ENCODE measurements around the gene PRSS35. TPM values are rescaled to one million over a fixed set of nuclear protein-coding genes. Genes with fewer than 3 reads are reported as not detected.
"Not testable (repeated sequence)": the region's sequence is repeated elsewhere in the genome, so short reads cannot be mapped to it uniquely, and the experiment has no call there.

PRSS35 gene
- total RNA-seq, 1 experiment from 2014 or later: 0.10 TPM

DNA sequence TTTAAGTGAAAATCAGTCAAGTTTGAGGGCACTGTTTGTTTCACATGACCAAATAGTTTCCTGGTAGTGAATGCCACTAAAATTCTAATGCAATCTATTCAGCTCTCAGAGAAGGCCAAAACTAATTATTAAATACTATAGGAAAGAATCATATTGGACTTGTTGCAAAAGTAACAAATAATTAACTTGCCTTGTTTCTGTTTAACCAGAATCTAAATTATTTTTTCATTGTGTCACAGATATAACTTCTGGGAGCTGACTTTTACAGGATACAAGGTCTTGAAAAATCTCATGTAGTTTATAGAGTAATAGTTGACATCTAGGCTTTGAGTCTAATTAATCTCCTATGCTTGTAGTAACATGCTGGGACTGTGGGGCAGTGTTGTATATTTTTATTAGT lies 44.5 kb downstream of the PRSS35 start:
- no peaks in the 10 kb centered on the region for H3K9me3 ChIP-seq (ENCODE audit: control insufficient read depth, insufficient read depth, low read depth, low read length)
- ATAC-seq (no peak), DNase-seq (ENCODE audit: low read depth, low spot score) (no peak)
- no peaks in the 10 kb centered on the region for H3K27me3 ChIP-seq (ENCODE audit: control insufficient read depth, insufficient read depth, low read length)
- in situ Hi-C loops (cut with HindIII; ENCODE audit: low pct_unique_long_range_greater_than_20kb, low sequenced_read_pairs) (no loop called here), intact Hi-C loops (cut with micrococcal nuclease; ENCODE audit: unreplicated experiment) (no loop called here)
- ChIA-PET CTCF (no interaction called here), POLR2A (no interaction called here)
- H3K4me3 ChIP-seq (ENCODE audit: low read depth in 2 of 2, low read length in 2 of 2): no peak overlapping the region
- TF ChIP-seq REST (IDR thresholded peaks at IDR 0.05; ENCODE audit: insufficient read depth in 1 of 2, low read depth in 2 of 2, low read length in 1 of 2) (no peak), TCF7L2 (IDR thresholded peaks at IDR 0.05; ENCODE audit: low read depth, low read length) (no peak), SIN3A (IDR thresholded peaks at IDR 0.05; ENCODE audit: borderline replicate concordance, insufficient read depth, low read depth, low read length) (no peak), POLR2AphosphoS5 (IDR thresholded peaks at IDR 0.05; ENCODE audit: low read depth, low read length) (no peak)
- TF ChIP-seq, protein P1, sequence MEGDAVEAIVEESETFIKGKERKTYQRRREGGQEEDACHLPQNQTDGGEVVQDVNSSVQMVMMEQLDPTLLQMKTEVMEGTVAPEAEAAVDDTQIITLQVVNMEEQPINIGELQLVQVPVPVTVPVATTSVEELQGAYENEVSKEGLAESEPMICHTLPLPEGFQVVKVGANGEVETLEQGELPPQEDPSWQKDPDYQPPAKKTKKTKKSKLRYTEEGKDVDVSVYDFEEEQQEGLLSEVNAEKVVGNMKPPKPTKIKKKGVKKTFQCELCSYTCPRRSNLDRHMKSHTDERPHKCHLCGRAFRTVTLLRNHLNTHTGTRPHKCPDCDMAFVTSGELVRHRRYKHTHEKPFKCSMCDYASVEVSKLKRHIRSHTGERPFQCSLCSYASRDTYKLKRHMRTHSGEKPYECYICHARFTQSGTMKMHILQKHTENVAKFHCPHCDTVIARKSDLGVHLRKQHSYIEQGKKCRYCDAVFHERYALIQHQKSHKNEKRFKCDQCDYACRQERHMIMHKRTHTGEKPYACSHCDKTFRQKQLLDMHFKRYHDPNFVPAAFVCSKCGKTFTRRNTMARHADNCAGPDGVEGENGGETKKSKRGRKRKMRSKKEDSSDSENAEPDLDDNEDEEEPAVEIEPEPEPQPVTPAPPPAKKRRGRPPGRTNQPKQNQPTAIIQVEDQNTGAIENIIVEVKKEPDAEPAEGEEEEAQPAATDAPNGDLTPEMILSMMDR (IDR thresholded peaks at IDR 0.05): no peak
- BruUV-seq (replicated peaks): no TSS peak
- no peak overlapping the region for H3K27ac ChIP-seq (ENCODE audit: low read length)
- H3K4me1 ChIP-seq (ENCODE audit: control insufficient read depth, insufficient read depth, low read length): no peaks in the 10 kb centered on the region
- no peaks in the 10 kb centered on the region for H3K36me3 ChIP-seq (ENCODE audit: control insufficient read depth, insufficient read depth, low read length)

- DNase-seq (ENCODE audit: low read depth, low spot score) (no peak), ATAC-seq (no peak)
- ChIA-PET CTCF (no interaction called here), POLR2A (no interaction called here)
- H3K27me3 ChIP-seq (ENCODE audit: control insufficient read depth, insufficient read depth, low read length): no peaks in the 10 kb centered on the region
- H3K4me3 ChIP-seq (ENCODE audit: low read depth in 2 of 2, low read length in 2 of 2): no peak overlapping the region
- BruUV-seq (replicated peaks): no TSS peak
- TF ChIP-seq REST (IDR thresholded peaks at IDR 0.05; ENCODE audit: insufficient read depth in 1 of 2, low read depth in 2 of 2, low read length in 1 of 2): no peak
- TF ChIP-seq SIN3A (IDR thresholded peaks at IDR 0.05; ENCODE audit: borderline replicate concordance, insufficient read depth, low read depth, low read length): no peak
- TF ChIP-seq TCF7L2 (IDR thresholded peaks at IDR 0.05; ENCODE audit: low read depth, low read length): no peak
- no peak for TF ChIP-seq POLR2AphosphoS5 (IDR thresholded peaks at IDR 0.05; ENCODE audit: low read depth, low read length)
- TF ChIP-seq, protein P1 (IDR thresholded peaks at IDR 0.05): no peak
- no peaks in the 10 kb centered on the region for H3K9me3 ChIP-seq (ENCODE audit: control insufficient read depth, insufficient read depth, low read depth, low read length)
- in situ Hi-C loops (cut with HindIII; ENCODE audit: low pct_unique_long_range_greater_than_20kb, low sequenced_read_pairs) (no loop called here), intact Hi-C loops (cut with micrococcal nuclease; ENCODE audit: unreplicated experiment) (no loop called here)
- no peak overlapping the region for H3K27ac ChIP-seq (ENCODE audit: low read length)
- H3K36me3 ChIP-seq (ENCODE audit: control insufficient read depth, insufficient read depth, low read length): no peaks in the 10 kb centered on the region
- no peaks in the 10 kb centered on the region for H3K4me1 ChIP-seq (ENCODE audit: control insufficient read depth, insufficient read depth, low read length)
Measured at GRCh38 chr6:83558975-83559374, 46.6 kb downstream of the PRSS35 start.

GRCh38 chr6:83571663-83572185 lies 59.4 kb downstream of the PRSS35 start:
- CTCF ChIA-PET; in situ Hi-C loops (cut with HindIII; ENCODE audit: low pct_unique_long_range_greater_than_20kb, low sequenced_read_pairs): not testable (repeated sequence)

More at GRCh38 chr6:83571663-83572185, 59.4 kb downstream of the PRSS35 start:
- H3K27ac ChIP-seq (ENCODE audit: low read length); H3K36me3 ChIP-seq (ENCODE audit: control insufficient read depth, insufficient read depth, low read length); intact Hi-C loops (cut with micrococcal nuclease; ENCODE audit: unreplicated experiment); BruUV-seq (replicated peaks); H3K9me3 ChIP-seq (ENCODE audit: control insufficient read depth, insufficient read depth, low read depth, low read length); ATAC-seq; DNase-seq (ENCODE audit: low read depth, low spot score); H3K4me3 ChIP-seq (ENCODE audit: low read depth in 2 of 2, low read length in 2 of 2); POLR2A ChIA-PET; H3K27me3 ChIP-seq (ENCODE audit: control insufficient read depth, insufficient read depth, low read length); H3K4me1 ChIP-seq (ENCODE audit: control insufficient read depth, insufficient read depth, low read length): not testable (repeated sequence)
